HG03025 (cell line): ENCODE data around the gene PDE2A.
A peak's percentile ranks its signal among the peaks of the same experiment; 100 is the strongest.

Experiments used
- ATAC-seq: cut with Tn5 transposase; IDR thresholded peaks from one replicate; pipeline ENCODE4 v1.9.1; 2021; ENCODE audit warnings: mild to moderate bottlenecking, moderate library complexity; ENCODE audit not compliant: unreplicated experiment, low FRiP score

The PDE2A gene

GRCh38 chr11:72621008-72621610 is 53.1 kb downstream of the PDE2A start:
- no peak for ATAC-seq

- ATAC-seq, result no peak
These were observed 55.4 kb downstream of the PDE2A start for GRCh38 chr11:72618803-72619202.

- ATAC-seq, result no peak
These were observed 57.0 kb downstream of the PDE2A start for GRCh38 chr11:72617080-72617762.

GRCh38 chr11:72616655-72617054 is 57.6 kb downstream of the PDE2A start:
- no peak for ATAC-seq

GRCh38 chr11:72615329-72615728 is 58.9 kb downstream of the PDE2A start:
- ATAC-seq, result no peak

GRCh38 chr11:72614381-72614780 is 59.8 kb downstream of the PDE2A start:
- ATAC-seq, result no peak

GRCh38 chr11:72613977-72614376 is 60.2 kb downstream of the PDE2A start:
- peak; percentile 85 for ATAC-seq

- ATAC-seq, result no peak
These were observed 60.8 kb downstream of the PDE2A start for GRCh38 chr11:72613450-72613849.

GRCh38 chr11:72609476-72609875 is 64.7 kb downstream of the PDE2A start:
- no peak for ATAC-seq

- ATAC-seq, result no peak
These were observed 65.2 kb downstream of the PDE2A start for GRCh38 chr11:72609045-72609444.

GRCh38 chr11:72607496-72607895 is 66.7 kb downstream of the PDE2A start:
- ATAC-seq, result no peak

GRCh38 chr11:72606748-72607468 is 67.3 kb downstream of the PDE2A start:
- no peak for ATAC-seq

GRCh38 chr11:72605973-72606747 is 68.1 kb downstream of the PDE2A start:
- no peak for ATAC-seq

- no peak for ATAC-seq
These were observed 70.0 kb downstream of the PDE2A start for GRCh38 chr11:72604256-72604655.

- ATAC-seq, result no peak
These were observed 71.8 kb downstream of the PDE2A start for GRCh38 chr11:72602250-72602904.

GRCh38 chr11:72600557-72600956 is 73.7 kb downstream of the PDE2A start:
- ATAC-seq, result no peak

GRCh38 chr11:72599325-72600117 is 74.7 kb downstream of the PDE2A start:
- no peak for ATAC-seq

- ATAC-seq, result no peak
These were observed 75.3 kb downstream of the PDE2A start for GRCh38 chr11:72598906-72599305.

- ATAC-seq, result no peak
These were observed 75.8 kb downstream of the PDE2A start for GRCh38 chr11:72598466-72598865.

GRCh38 chr11:72597721-72598120 is 76.5 kb downstream of the PDE2A start:
- no peak for ATAC-seq
